Activated naive CD4-positive, alpha-beta T cell treated with anti-CD3 and anti-CD28 coated beads for 36 hours (primary cell): ENCODE results near the gene SYNGR3. TPM values are rescaled to one million over a fixed set of nuclear protein-coding genes. Genes with fewer than 3 reads are reported as not detected.
A peak's percentile ranks its signal among the peaks of the same experiment; 100 is the strongest.
"Not testable (repeated sequence)": the region's sequence is repeated elsewhere in the genome, so short reads cannot be mapped to it uniquely, and the experiment has no call there.

Experiments
- CTCF ChIA-PET: fragments of 350-600 bp; sonication (Branson Sonifier 250); formaldehyde crosslinking; loops from one replicate; lab custom pipeline; 2021; ENCODE audit warnings: antibody characterized with exemption; lab: Charles Lee
- DNase-seq: peaks from one replicate; pipeline ENCODE4 v3.0.0-alpha.2; 2020
- H3K27ac Mint-ChIP-seq: one replicate; pipeline ENCODE4 v1.8.0; 2021; ENCODE audit warnings: mild to moderate bottlenecking, mixed read lengths
- H3K27me3 Mint-ChIP-seq: one replicate; pipeline ENCODE4 v1.8.0; 2021; ENCODE audit warnings: low read depth, mixed read lengths
- H3K36me3 Mint-ChIP-seq: one replicate; pipeline ENCODE4 v1.8.0; 2021; ENCODE audit warnings: low read depth, mixed read lengths
- H3K4me1 Mint-ChIP-seq: one replicate; pipeline ENCODE4 v1.8.0; 2021; ENCODE audit warnings: low read depth, mixed read lengths
- H3K4me3 Mint-ChIP-seq: one replicate; pipeline ENCODE4 v1.8.0; 2021; ENCODE audit warnings: mild to moderate bottlenecking, moderate library complexity, mixed read lengths
- H3K9me3 Mint-ChIP-seq: one replicate; pipeline ENCODE4 v1.8.0; 2021; ENCODE audit warnings: mixed read lengths
- intact Hi-C: fragments of 100-400 bp; cut with micrococcal nuclease; formaldehyde crosslinking; loops from one replicate; pipeline ENCODE4 v1.15.1; 2023
- total RNA-seq, 2 experiments: library from RNA; stranded (reverse); gene quantifications; one replicate each; pipeline ENCODE4 v1.2.3, GENCODE V29; 2021

SYNGR3 gene
- total RNA-seq, 2 experiments from 2014 or later = 5.7 to 7.2 TPM

DNA sequence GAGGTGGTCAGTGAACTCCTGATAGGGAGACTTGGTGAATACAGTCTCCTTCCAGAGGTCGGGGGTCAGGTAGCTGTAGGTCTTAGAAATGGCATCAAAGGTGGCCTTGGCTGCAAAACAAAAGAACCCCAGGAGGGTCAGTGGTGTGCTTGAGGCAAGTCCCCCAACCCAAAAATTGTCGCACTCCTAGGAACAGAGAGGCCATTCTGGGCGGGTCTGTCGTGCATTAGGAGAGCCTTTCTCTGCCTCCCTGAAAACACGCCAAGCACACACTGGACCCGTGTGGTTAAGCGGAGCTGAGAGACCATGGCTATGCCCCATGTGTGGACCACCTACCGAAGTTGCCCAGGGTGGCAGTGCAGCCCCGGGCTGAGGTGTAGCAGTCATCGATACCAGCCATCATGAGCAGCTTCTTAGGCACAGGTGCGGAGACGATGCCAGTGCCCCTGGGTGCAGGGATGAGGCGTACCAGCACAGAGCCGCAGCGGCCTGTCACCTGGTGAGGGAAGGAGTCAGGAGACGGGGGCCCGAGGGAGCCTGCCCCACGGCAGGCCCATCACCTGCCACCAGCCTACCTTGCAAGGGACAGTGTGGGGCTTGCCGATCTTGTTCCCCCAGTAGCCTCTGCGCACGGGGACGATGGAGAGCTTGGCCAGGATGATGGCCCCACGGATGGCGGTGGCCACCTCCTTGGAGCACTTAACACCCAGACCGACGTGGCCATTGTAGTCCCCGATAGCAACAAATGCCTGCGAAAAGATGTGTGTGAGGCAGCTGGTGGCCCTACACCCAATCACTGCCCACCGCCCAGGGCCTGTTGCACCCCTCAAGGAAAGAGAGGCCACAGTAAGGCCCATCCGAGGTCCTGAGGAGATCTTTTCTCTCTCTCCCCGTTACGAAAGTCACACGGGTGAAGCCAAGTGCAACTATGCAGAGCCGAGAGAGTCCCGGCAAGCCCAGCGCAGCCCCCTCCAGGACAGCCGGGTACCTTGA lies 27.3 kb upstream of the SYNGR3 start:
- Mint-ChIP-seq H3K36me3 (peaks cover 44% of the 10 kb centered on the region), H3K4me3 (peak overlapping the region; percentile 97), H3K4me1 (peaks cover 42% of the 10 kb centered on the region), H3K27ac (peak overlapping the region; percentile 92)
- DNase-seq, H3K9me3 Mint-ChIP-seq, intact Hi-C loops, H3K27me3 Mint-ChIP-seq: not testable (repeated sequence)
- CTCF ChIA-PET = interaction anchor here (1.3 kb wide), 1 partner anchor 9 kb away, joined by 5 read pairs; the partner anchor contains the start of gene TBL3

- CTCF ChIA-PET = interaction anchor here (0.7 to 1.3 kb wide), 2 partner anchors 8 to 18 kb away, joined by 5 to 6 read pairs; partner anchors contain the start of gene TBL3
- peak overlapping the region; percentile 97 for H3K4me3 Mint-ChIP-seq
- peak overlapping the region; percentile 92 for H3K27ac Mint-ChIP-seq
- no peaks in the 10 kb centered on the region for H3K9me3 Mint-ChIP-seq
- H3K4me1 Mint-ChIP-seq = peaks cover 42% of the 10 kb centered on the region
- intact Hi-C loops = loop anchor here (1.0 to 2.0 kb wide), 6 partner anchors 8 to 191 kb away; partner anchors contain the start of genes GFER, MSRB1, TBL3 and TRAF7
- no peaks in the 10 kb centered on the region for H3K27me3 Mint-ChIP-seq
- H3K36me3 Mint-ChIP-seq = peaks cover 44% of the 10 kb centered on the region
- DNase-seq = peak; percentile 32
These were observed 25.8 kb upstream of the SYNGR3 start for GRCh38 chr16:1963806-1964505.

DNA sequence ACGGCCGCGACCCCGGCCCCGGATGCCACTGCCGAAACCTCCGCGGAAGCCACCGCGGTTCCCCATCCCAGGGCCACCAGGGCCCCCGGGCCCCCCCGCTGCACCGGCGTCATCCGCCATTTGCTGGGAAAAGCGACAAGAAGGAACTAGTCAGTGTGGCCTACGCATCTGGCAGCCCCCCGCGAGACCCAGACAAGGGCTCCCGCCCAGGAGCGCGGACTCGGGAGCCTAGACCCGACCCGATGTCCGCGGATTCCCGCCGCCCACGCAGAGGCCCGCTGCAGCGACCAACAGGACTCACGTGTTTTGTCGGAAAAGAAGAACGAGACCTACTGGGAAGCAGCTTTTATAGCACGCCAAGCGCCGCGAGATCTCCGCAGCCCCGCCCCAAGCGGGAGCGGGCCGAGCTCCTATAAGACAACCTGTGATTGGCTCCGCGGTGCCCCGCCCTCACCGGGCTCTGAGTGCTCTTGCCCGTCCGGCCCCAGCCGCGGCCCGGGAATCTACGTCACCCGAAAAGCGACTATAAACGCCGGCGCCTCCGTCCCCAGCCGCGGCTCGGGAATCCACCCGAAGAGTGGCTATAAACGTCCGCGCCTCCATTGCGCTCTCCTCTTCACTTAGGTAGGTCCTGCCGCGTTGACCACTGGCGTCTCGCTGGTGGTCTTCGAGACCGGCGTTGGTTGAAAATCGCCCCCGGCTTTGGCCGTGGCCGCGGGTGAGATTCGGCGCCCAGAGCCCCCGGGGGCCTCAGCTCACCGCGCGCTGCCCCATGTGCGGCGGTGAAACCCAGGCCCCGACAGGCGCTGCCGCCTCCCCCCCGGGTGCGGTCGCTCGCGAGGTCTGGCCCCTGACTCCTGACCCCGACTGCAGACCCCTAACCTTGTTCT lies 25.0 kb upstream of the SYNGR3 start, which contains the start of gene RPS2:
Gene RPS2, minus strand, starts transcription at position 321 of the 890 bp plus-strand sequence. Its CDS starts 201 bp downstream, at position 120.
- H3K27ac Mint-ChIP-seq = peak within 1 kb of the TSS; percentile 95
- CTCF ChIA-PET = interaction anchor here (1.2 kb wide), 1 partner anchor 39 kb away, joined by 4 read pairs; no protein-coding TSS in a partner anchor
- no peaks in the 10 kb centered on the region for H3K9me3 Mint-ChIP-seq
- intact Hi-C loops = loop anchor here (1.0 to 2.0 kb wide), 6 partner anchors 8 to 191 kb away; partner anchors contain the start of genes GFER, MSRB1, TBL3 and TRAF7
- peak; percentile 99 for DNase-seq
- peaks cover 44% of the 10 kb centered on the region for H3K36me3 Mint-ChIP-seq
- peak within 1 kb of the TSS; percentile 97 for H3K4me3 Mint-ChIP-seq
- peaks cover 42% of the 10 kb centered on the region for H3K4me1 Mint-ChIP-seq
- no peaks in the 10 kb centered on the region for H3K27me3 Mint-ChIP-seq

DNA sequence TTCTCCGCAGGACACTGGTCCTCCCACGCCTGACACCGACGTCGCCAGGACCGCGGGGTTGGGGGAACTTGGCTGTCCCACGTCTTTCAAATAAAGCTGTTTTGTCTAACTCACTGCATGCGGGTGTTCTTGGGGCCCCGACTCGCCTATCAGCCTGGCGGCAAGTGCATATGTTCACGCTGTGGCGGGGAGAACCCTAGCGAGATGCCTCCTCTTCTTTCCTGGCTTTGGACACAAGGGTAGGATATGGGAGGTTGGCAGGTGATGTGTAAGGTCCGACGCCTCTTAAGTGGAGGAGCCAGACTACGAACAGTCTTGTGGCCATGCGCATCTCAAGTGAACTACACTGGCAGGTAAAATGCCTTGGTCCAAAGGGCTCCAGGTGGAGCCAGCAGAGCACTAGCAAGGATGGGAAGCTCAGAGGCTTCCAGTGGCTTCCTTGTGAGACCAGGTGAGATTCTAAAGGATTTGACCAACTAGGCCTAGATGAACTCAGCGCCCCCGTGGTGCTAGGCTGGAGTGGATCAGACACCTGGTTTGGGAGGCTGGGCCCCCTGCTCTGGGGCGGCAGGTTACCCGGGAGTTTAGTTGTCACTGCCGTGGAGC lies 24.3 kb upstream of the SYNGR3 start:
- peaks cover 41% of the 10 kb centered on the region for H3K36me3 Mint-ChIP-seq
- peaks cover 41% of the 10 kb centered on the region for H3K4me1 Mint-ChIP-seq
- no peaks in the 10 kb centered on the region for H3K9me3 Mint-ChIP-seq
- CTCF ChIA-PET = interaction anchor here (1.2 to 1.4 kb wide), 2 partner anchors 14 to 39 kb away, joined by 3 to 4 read pairs; no protein-coding TSS in a partner anchor
- H3K27me3 Mint-ChIP-seq = no peaks in the 10 kb centered on the region
- no peak for DNase-seq
- H3K27ac Mint-ChIP-seq = peak overlapping the region; percentile 95
- intact Hi-C loops = loop anchor here (2.0 kb wide), 2 partner anchors 19 to 43 kb away; partner anchors contain the start of genes GFER and ZNF598
- H3K4me3 Mint-ChIP-seq = peak overlapping the region; percentile 97

DNA sequence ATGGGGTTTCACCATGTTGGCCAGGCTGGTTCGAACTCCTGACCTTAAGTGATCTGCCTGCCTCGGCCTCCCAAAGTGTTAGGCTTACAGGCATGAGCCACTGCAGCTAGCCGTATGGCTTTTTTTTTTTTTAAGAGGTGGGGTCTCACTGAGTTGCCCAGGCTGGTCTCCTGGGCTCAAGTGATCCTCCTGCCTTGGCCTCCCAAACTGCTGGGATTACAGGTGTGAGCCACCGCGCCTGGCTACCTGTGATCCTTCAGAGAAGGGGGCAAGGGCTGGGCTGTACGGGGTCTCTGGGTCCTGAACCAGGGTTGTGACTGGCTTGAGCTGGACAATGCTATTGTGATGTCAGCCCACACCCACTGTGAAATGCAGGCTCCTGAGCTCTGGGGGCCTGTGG lies 23.3 kb upstream of the SYNGR3 start, which contains the start of gene RNF151:
Gene RNF151, plus strand, starts transcription at position 397 of the 400 bp plus-strand sequence. CDS start 26 bp downstream, outside the sequence.
- peaks cover 41% of the 10 kb centered on the region for H3K4me1 Mint-ChIP-seq
- no peak for DNase-seq
- H3K4me3 Mint-ChIP-seq = peak within 1 kb of the TSS; percentile 97
- intact Hi-C loops = no loop called here
- CTCF ChIA-PET = interaction anchor here (1.2 to 1.4 kb wide), 2 partner anchors 15 to 38 kb away, joined by 3 to 4 read pairs; no protein-coding TSS in a partner anchor
- H3K27ac Mint-ChIP-seq = peak within 1 kb of the TSS; percentile 95
- H3K36me3 Mint-ChIP-seq = peaks cover 38% of the 10 kb centered on the region
- no peaks in the 10 kb centered on the region for H3K9me3 Mint-ChIP-seq
- H3K27me3 Mint-ChIP-seq = no peaks in the 10 kb centered on the region

- CTCF ChIA-PET = no interaction called here
- H3K4me1 Mint-ChIP-seq = peaks cover 40% of the 10 kb centered on the region
- no peak for DNase-seq
- no peaks in the 10 kb centered on the region for H3K9me3 Mint-ChIP-seq
- no peak overlapping the region for H3K27ac Mint-ChIP-seq
- intact Hi-C loops = no loop called here
- no peak overlapping the region for H3K4me3 Mint-ChIP-seq
- peaks cover 25% of the 10 kb centered on the region for H3K36me3 Mint-ChIP-seq
- no peaks in the 10 kb centered on the region for H3K27me3 Mint-ChIP-seq
These were observed 21.4 kb upstream of the SYNGR3 start for GRCh38 chr16:1968146-1968953.

- Mint-ChIP-seq H3K9me3 (no peaks in the 10 kb centered on the region), H3K4me3 (peak within 1 kb of the TSS; percentile 91), H3K27me3 (no peaks in the 10 kb centered on the region), H3K4me1 (peaks cover 28% of the 10 kb centered on the region), H3K36me3 (peaks cover 24% of the 10 kb centered on the region), H3K27ac (peak within 1 kb of the TSS; percentile 89)
- peak; percentile 96 for DNase-seq
- intact Hi-C loops = loop anchor here (1.0 to 2.0 kb wide), 5 partner anchors 8 to 190 kb away; partner anchors contain the start of genes GFER, NDUFB10, NUBP2 and RPS2
- CTCF ChIA-PET = interaction anchor here (0.6 to 1.2 kb wide), 3 partner anchors 9 to 1103 kb away, joined by 3 to 5 read pairs (median 5); no protein-coding TSS in a partner anchor
These were observed 17.8 kb upstream of the SYNGR3 start, which contains the start of gene TBL3 for GRCh38 chr16:1971796-1972489. TBL3 (plus strand) TSS chr16:1972053; CDS start chr16:1972165, 112 bp downstream.

DNA sequence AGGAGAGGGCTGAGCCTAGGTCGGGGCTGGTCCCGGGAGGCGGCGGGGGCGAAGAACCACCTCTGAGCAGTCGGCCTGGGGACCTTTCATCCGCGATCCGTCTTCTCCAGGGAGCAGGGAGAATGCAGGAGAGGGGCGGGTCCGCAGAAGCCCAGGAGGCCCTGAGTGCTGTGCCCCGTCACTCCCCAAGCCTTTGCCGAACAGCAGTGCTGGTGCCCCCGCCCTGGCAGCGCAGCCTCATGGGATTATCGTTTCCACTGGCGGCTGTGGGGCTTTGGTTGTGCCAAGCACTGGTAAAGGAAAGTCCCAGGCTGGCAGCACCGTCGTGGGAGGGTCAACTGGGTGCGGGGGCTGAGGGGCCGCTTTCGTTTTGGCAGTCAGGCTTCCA lies 17.3 kb upstream of the SYNGR3 start:
- no peaks in the 10 kb centered on the region for H3K27me3 Mint-ChIP-seq

GRCh38 chr16:1973461-1974156 lies 16.2 kb upstream of the SYNGR3 start:
- CTCF ChIA-PET = no interaction called here
- Mint-ChIP-seq H3K27me3 (no peaks in the 10 kb centered on the region), H3K36me3 (peaks cover 31% of the 10 kb centered on the region), H3K4me1 (peaks cover 28% of the 10 kb centered on the region), H3K27ac (no peak overlapping the region), H3K4me3 (peak overlapping the region; percentile 91), H3K9me3 (no peaks in the 10 kb centered on the region)
- intact Hi-C loops = no loop called here
- DNase-seq = no peak

More for the DNA sequence above, 17.3 kb upstream of the SYNGR3 start:
- H3K27ac Mint-ChIP-seq = no peak overlapping the region
- peak overlapping the region; percentile 91 for H3K4me3 Mint-ChIP-seq
- intact Hi-C loops = loop anchor here (1.0 kb wide), 2 partner anchors 8 to 190 kb away; partner anchors contain the start of genes NUBP2, RPS2 and SPSB3
- peaks cover 27% of the 10 kb centered on the region for H3K36me3 Mint-ChIP-seq
- no peaks in the 10 kb centered on the region for H3K9me3 Mint-ChIP-seq
- peaks cover 28% of the 10 kb centered on the region for H3K4me1 Mint-ChIP-seq
- CTCF ChIA-PET = no interaction called here
- DNase-seq = no peak
